HT1080 (cell line): ENCODE results near the gene KIF4A. TPM values are rescaled to one million over a fixed set of nuclear protein-coding genes. Genes with fewer than 3 reads are reported as not detected.

Experiments
- small RNA-seq: library from RNA; depleted of rRNA; stranded (forward); fragments of <200 nt; gene quantifications from one replicate; pipeline ENCODE3, GENCODE V24; 2014
- total RNA-seq: library from RNA; depleted of rRNA; stranded (reverse); fragments of >200 nt; shearing (Covaris generic); gene quantifications from 2 replicates; pipeline ENCODE4 v1.2.3, GENCODE V29; 2014; rRNA removed

Gene KIF4A
- total RNA-seq, 1 experiment from 2014 or later, result 30.6 TPM

Small RNAs within 50 kb of the gene (small RNA-seq; reads per million reads assigned to genes)
- gene RNA5SP507 (not detected), gene RNU4-81P (not detected), gene RNY4P23 (not detected)

Other genes with a start within 250 kb of the KIF4A start
- 0.19 and 0.23 TPM in 2 replicates for gene AWAT2, start 240.2 kb upstream of the KIF4A start, total RNA-seq
- not detected in 2 replicates for gene OTUD6A, start 227.6 kb upstream of the KIF4A start, total RNA-seq
- gene IGBP1, start 156.7 kb upstream of the KIF4A start, total RNA-seq, result 37.4 and 39.7 TPM in 2 replicates
- not detected in 2 replicates for gene DGAT2L6, start 112.6 kb upstream of the KIF4A start, total RNA-seq
- gene AWAT1, start 55.4 kb upstream of the KIF4A start, total RNA-seq, result not detected in 2 replicates
- gene P2RY4, start 29.9 kb upstream of the KIF4A start, total RNA-seq, result not detected in 2 replicates
- gene ARR3, start 21.8 kb upstream of the KIF4A start, total RNA-seq, result not detected in 2 replicates
- not detected in 2 replicates for gene RAB41, start 7.9 kb upstream of the KIF4A start, total RNA-seq
- 59.2 and 68.4 TPM in 2 replicates for gene PDZD11, start 177 bp upstream of the KIF4A start, total RNA-seq
- gene GDPD2, start 133.2 kb downstream of the KIF4A start, total RNA-seq, result 0.11 TPM in 1 of 2 replicates, not detected in the other
- 6.7 and 7.4 TPM in 2 replicates for gene DLG3, start 154.7 kb downstream of the KIF4A start, total RNA-seq